Neuron (in vitro differentiated cells): ENCODE results near the gene SYCP3.
"Not testable (repeated sequence)": the region's sequence is repeated elsewhere in the genome, so short reads cannot be mapped to it uniquely, and the experiment has no call there.

Experiments used
- H2AFZ ChIP-seq: one replicate; pipeline ENCODE4 v1.6.1; 2013; ENCODE audit warnings: low read depth, mild to moderate bottlenecking, inconsistent platforms, low read length, moderate library complexity
- H3K27me3 ChIP-seq: one replicate; pipeline ENCODE4 v1.6.1; 2013; ENCODE audit warnings: low read length; ENCODE audit not compliant: insufficient read depth
- H3K36me3 ChIP-seq: one replicate; pipeline ENCODE4 v1.6.1; 2013; ENCODE audit warnings: low read length; ENCODE audit not compliant: insufficient read depth
- H3K4me1 ChIP-seq: one replicate; pipeline ENCODE4 v1.6.1; 2013; ENCODE audit warnings: low read length; ENCODE audit not compliant: insufficient read depth
- H3K4me3 ChIP-seq: 2 replicates; pipeline ENCODE4 v1.5.1; 2013; ENCODE audit warnings: mild to moderate bottlenecking, low read length, moderate library complexity
- H3K9me3 ChIP-seq: one replicate; pipeline ENCODE4 v1.6.1; 2013; ENCODE audit warnings: low read length

Gene SYCP3

DNA sequence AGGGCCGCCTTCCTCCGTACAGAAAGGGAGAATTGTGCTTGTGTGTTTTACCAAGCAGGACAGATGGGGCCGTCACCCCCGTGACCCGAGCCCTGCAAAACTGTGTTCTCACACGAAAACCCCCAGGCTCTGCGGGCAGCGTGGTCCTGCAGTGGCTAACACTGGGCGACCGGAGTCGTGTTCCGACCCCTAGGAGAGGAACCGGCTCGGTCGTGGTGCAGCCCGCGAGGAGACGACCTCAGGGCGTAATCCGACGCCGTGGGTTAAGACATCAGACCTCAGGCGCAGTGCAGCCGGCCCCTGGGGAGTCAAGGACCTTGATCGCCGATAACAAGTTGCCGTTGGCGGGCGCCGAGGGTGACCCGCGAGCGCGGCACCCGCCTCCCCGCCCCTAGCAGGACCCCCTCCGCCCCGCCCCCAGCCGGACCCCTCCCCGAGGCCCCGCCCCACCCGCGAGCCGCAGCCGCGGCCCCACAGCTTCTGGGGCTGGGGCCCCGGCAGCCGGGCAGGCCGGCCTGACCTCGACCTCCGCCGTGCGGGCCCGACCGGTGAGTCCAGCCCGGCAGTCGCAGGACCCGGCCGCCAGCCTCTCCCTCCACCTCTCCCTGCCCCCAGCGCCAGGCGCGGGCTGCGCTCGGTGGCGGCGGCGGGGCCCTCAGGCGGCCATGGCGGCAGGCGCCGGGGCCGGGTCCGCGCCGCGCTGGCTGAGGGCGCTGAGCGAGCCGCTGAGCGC lies 41.9 kb downstream of the SYCP3 start, which contains the start of gene CHPT1:
CHPT1 (plus strand) TSS at position 444 of the 733 bp plus-strand sequence; CDS start at position 666, 222 bp downstream.
- Histone ChIP-seq H3K9me3 (no peaks in the 10 kb centered on the region), H3K4me1 (peaks cover 9% of the 10 kb centered on the region), H3K4me3 (peak within 1 kb of the TSS; percentile 72), H3K27me3 (no peaks in the 10 kb centered on the region), H3K36me3 (no peaks in the 10 kb centered on the region), H2AFZ (peak within 1 kb of the TSS; percentile 89)

GRCh38 chr12:101696251-101697196 lies 42.7 kb downstream of the SYCP3 start:
- no peaks in the 10 kb centered on the region for H3K27me3 ChIP-seq
- H3K36me3 ChIP-seq: no peaks in the 10 kb centered on the region
- H3K4me3 ChIP-seq: peak overlapping the region; percentile 72
- peak overlapping the region; percentile 89 for H2AFZ ChIP-seq
- peaks cover 9% of the 10 kb centered on the region for H3K4me1 ChIP-seq
- no peaks in the 10 kb centered on the region for H3K9me3 ChIP-seq

DNA sequence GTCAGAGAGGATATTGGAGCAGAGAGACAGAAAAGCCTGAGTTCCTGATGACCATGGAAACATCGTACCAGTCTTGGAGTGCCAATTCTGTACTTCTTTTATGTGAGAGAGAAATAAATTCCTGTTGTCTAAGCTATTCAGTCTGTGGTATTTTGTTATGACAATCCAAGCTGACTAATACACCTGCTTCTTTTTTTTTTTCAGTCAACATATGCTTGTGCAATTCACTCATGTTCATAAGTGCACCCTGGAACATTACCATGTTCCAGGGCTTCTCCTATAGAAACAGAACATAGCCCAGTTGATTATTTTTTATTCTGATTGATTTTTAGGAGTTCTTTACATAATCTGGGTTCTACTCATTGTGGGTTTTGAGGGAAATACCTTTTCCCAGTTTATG lies 43.6 kb downstream of the SYCP3 start:
- H3K4me1 ChIP-seq: peaks cover 9% of the 10 kb centered on the region
- no peaks in the 10 kb centered on the region for H3K36me3 ChIP-seq
- H3K27me3 ChIP-seq: no peaks in the 10 kb centered on the region
- H3K4me3 ChIP-seq: no peak overlapping the region
- no peak overlapping the region for H2AFZ ChIP-seq
- H3K9me3 ChIP-seq: no peaks in the 10 kb centered on the region

- Histone ChIP-seq H3K4me1 (peaks cover 9% of the 10 kb centered on the region), H2AFZ (no peak overlapping the region), H3K36me3 (no peaks in the 10 kb centered on the region), H3K9me3 (no peaks in the 10 kb centered on the region), H3K27me3 (no peaks in the 10 kb centered on the region), H3K4me3 (no peak overlapping the region)
These were observed 44.3 kb downstream of the SYCP3 start for GRCh38 chr12:101694986-101695385.

DNA sequence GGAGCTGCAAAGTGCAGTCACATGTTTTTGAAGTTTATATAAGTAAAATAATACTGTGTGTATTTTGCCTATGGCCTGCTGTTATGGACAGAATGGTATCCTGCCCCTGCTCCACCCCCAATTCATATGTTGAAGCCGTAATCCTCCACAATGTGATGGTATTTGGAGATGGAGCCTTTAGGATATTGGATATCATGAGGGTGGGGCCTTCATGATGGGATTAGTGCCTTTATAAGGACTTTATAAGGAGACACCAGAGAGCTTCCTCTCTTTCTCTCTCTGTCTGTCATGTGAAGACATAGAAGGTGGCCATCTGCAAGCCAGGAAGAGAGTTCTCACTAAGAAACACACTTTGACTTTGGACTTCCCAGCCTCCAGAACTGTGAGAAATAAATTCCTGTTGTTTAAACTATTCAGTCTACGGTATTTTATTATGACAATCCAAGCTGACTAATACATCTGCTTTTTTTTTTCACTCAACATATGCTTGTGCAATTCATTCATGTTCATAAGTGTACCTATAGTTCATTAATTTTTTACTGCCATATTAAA lies 44.9 kb downstream of the SYCP3 start:
- H3K9me3 ChIP-seq: no peaks in the 10 kb centered on the region
- H3K36me3 ChIP-seq: no peaks in the 10 kb centered on the region
- H3K4me1 ChIP-seq: peaks cover 9% of the 10 kb centered on the region
- H3K4me3 ChIP-seq: no peak overlapping the region
- H3K27me3 ChIP-seq: peaks cover 4% of the 10 kb centered on the region
- H2AFZ ChIP-seq: no peak overlapping the region

DNA sequence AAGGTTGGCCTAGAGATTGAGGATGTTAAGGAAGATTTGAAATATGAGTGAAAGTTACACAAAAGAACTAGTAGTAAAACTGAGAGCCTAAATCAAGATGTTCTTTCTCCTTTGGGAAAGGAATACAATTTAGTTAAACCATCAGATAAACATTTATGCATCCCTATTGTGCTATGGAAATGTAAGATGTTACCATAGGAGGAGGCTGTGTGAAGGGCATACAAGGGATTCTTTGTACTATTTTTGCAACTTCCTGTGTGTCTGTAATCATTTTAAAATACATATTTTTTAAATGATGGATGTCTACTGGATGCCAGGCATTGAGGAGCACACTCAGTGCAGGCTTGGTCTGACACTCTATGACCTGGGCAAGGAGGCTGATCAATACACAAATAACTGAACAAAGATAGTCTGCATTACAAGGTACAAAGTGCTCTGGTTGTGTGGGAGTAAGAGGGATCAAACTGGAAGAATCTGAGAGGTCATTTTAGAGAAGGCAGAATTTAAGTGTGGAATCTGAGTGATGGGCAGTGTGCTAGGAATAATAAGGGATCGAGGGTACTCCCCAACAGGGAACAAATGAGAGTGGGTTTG lies 47.7 kb downstream of the SYCP3 start:
- Histone ChIP-seq H3K36me3 (no peaks in the 10 kb centered on the region), H2AFZ (no peak overlapping the region), H3K9me3 (no peaks in the 10 kb centered on the region), H3K4me3 (no peak overlapping the region), H3K27me3 (peaks cover 5% of the 10 kb centered on the region), H3K4me1 (peaks cover 4% of the 10 kb centered on the region)

DNA sequence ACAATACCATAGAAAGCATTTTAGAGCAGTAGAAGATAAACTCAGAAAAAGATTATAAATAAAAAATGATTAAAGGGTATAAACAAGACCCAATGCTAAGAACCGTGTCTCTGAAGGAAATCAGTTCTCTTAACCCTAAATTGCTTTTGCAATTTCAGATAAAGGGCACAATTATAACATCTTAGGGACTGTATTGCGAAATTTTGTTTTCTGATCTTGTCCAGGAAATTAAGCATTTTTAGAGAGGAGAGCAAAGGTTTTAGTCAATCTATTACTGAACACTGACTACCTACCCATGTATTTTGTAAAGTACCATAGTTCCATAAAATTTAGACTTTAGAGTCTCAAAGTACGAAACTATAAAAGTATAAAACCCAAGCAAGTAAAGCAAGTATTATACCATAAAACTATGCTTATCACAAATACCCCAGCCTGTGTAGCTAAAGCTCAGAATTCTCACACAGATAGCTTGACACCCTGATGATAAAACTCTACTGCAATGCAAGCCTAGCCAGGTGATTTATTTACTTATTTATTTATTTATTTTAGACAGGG lies 48.6 kb downstream of the SYCP3 start:
- no peaks in the 10 kb centered on the region for H3K9me3 ChIP-seq
- peaks cover 5% of the 10 kb centered on the region for H3K27me3 ChIP-seq

DNA sequence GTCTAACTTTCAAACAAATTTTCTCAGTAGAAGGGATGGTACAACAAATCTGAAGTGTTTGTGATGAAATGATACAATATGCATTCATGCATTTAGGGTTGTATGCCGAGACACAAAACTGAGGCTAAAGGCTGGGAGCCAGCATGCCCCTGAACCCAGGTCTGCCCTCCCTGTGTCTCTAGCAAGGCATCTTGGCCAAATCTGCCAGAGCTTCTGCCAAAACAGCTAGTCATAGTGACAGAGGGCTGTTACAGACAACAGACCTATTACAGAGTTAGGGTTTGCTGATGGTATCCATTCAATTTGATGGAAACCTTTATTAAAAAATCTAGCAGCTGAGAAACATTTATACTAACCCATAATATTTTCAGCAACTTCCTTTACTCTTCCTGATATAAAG lies 53.1 kb downstream of the SYCP3 start:
- H3K36me3 ChIP-seq: no peaks in the 10 kb centered on the region
- no peaks in the 10 kb centered on the region for H3K9me3 ChIP-seq
- no peak overlapping the region for H3K4me3 ChIP-seq
- peaks cover 5% of the 10 kb centered on the region for H3K27me3 ChIP-seq
- no peaks in the 10 kb centered on the region for H3K4me1 ChIP-seq
- no peak overlapping the region for H2AFZ ChIP-seq

More for the DNA sequence above, 48.6 kb downstream of the SYCP3 start:
- no peaks in the 10 kb centered on the region for H3K4me1 ChIP-seq
- H3K36me3 ChIP-seq: no peaks in the 10 kb centered on the region
- H3K4me3 ChIP-seq: no peak overlapping the region
- no peak overlapping the region for H2AFZ ChIP-seq

- H3K4me3 ChIP-seq: no peak overlapping the region
These were observed 54.2 kb downstream of the SYCP3 start for GRCh38 chr12:101685092-101685491.

GRCh38 chr12:101681627-101682026 lies 57.6 kb downstream of the SYCP3 start:
- not testable (repeated sequence) for H3K4me3 ChIP-seq, H3K36me3 ChIP-seq, H3K4me1 ChIP-seq, H3K27me3 ChIP-seq, H3K9me3 ChIP-seq, H2AFZ ChIP-seq

More at GRCh38 chr12:101685092-101685491, 54.2 kb downstream of the SYCP3 start:
- H3K9me3 ChIP-seq: no peaks in the 10 kb centered on the region
- no peak overlapping the region for H2AFZ ChIP-seq
- no peaks in the 10 kb centered on the region for H3K36me3 ChIP-seq
- H3K27me3 ChIP-seq: peaks cover 5% of the 10 kb centered on the region
- H3K4me1 ChIP-seq: no peaks in the 10 kb centered on the region

GRCh38 chr12:101680647-101681046 lies 58.6 kb downstream of the SYCP3 start:
- H3K9me3 ChIP-seq: no peaks in the 10 kb centered on the region
- no peaks in the 10 kb centered on the region for H3K36me3 ChIP-seq
- H3K27me3 ChIP-seq: peaks cover 2% of the 10 kb centered on the region
- no peak overlapping the region for H2AFZ ChIP-seq
- H3K4me3 ChIP-seq: no peak overlapping the region
- H3K4me1 ChIP-seq: no peaks in the 10 kb centered on the region

DNA sequence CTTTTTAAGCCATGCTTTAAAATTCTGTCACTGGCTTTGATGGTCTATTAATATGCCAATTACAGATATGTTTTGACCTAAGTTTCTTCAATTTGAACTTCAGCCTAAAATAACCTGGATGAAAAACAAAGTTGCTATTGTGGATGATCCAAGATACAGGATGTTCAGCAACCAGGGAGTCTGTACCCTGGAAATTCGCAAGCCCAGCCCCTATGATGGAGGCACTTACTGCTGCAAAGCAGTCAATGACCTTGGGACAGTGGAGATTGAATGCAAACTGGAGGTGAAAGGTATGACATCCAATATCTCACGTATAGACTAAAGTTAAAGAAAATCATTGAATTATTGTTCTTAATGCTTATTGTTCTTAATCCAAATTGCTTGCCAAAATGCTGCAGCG lies 59.0 kb downstream of the SYCP3 start:
- no peak overlapping the region for H2AFZ ChIP-seq
- H3K36me3 ChIP-seq: no peaks in the 10 kb centered on the region
- no peak overlapping the region for H3K4me3 ChIP-seq

More for the DNA sequence above, 59.0 kb downstream of the SYCP3 start:
- H3K9me3 ChIP-seq: no peaks in the 10 kb centered on the region
- no peaks in the 10 kb centered on the region for H3K4me1 ChIP-seq
- peaks cover 2% of the 10 kb centered on the region for H3K27me3 ChIP-seq
